Measurements from ENCODE around the gene ROR2.

GRCh38 chr9:91879231-91879630 is 70.8 kb downstream of the ROR2 start:
- TF ChIP-seq CTCF (IDR thresholded peaks at IDR 0.05; ENCODE audit: borderline replicate concordance, extremely low read depth, low read length, poor library complexity, severe bottlenecking) (no peak), EZH2 (IDR thresholded peaks at IDR 0.05; ENCODE audit: borderline replicate concordance, low read depth, low read length, severe bottlenecking) (no peak)
